Measurements from ENCODE around the gene GLI3. TPM values are rescaled to one million over a fixed set of nuclear protein-coding genes. Genes with fewer than 3 reads are reported as not detected.
"Not testable (repeated sequence)": the region's sequence is repeated elsewhere in the genome, so short reads cannot be mapped to it uniquely, and the experiment has no call there.

GLI3 gene
- total RNA-seq, 1 donor from 2014 or later, result 5.5 TPM

DNA sequence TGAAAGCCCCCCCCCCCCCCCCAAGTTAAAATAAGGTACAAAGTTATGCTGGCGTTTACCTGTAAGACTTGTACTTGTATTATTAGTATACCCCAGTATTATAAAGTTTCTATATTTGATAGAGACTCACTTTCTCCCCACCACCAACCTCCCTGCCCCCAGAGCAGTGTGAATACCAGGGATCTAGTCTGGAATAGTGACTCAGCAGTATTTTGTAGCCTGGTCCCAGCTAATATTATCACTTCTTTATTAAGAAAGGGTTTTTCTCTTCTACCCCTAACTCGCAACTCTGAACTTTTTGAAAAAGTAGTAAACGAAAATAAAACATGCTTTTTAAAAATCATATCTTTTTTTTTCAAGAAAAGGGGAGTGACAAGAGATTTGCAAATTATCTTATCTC, 26.7 kb downstream of the GLI3 start:
- intact Hi-C loops (cut with micrococcal nuclease), result no loop called here

GRCh38 chr7:42209085-42209484, 27.9 kb downstream of the GLI3 start:
- DNase-seq; H3K27me3 ChIP-seq (ENCODE audit: low read depth); H3K4me1 ChIP-seq; H3K4me3 ChIP-seq; H3K9me3 ChIP-seq (replicated peaks); intact Hi-C loops (cut with micrococcal nuclease); H3K27ac ChIP-seq (replicated peaks); H3K36me3 ChIP-seq: not testable (repeated sequence)

More for the DNA sequence above, 26.7 kb downstream of the GLI3 start:
- H3K27ac ChIP-seq (replicated peaks), result no peak overlapping the region
- no peaks in the 10 kb centered on the region for H3K36me3 ChIP-seq
- H3K4me3 ChIP-seq, result no peak overlapping the region
- H3K9me3 ChIP-seq (replicated peaks), result no peaks in the 10 kb centered on the region
- no peak for DNase-seq
- TF ChIP-seq, protein P1, sequence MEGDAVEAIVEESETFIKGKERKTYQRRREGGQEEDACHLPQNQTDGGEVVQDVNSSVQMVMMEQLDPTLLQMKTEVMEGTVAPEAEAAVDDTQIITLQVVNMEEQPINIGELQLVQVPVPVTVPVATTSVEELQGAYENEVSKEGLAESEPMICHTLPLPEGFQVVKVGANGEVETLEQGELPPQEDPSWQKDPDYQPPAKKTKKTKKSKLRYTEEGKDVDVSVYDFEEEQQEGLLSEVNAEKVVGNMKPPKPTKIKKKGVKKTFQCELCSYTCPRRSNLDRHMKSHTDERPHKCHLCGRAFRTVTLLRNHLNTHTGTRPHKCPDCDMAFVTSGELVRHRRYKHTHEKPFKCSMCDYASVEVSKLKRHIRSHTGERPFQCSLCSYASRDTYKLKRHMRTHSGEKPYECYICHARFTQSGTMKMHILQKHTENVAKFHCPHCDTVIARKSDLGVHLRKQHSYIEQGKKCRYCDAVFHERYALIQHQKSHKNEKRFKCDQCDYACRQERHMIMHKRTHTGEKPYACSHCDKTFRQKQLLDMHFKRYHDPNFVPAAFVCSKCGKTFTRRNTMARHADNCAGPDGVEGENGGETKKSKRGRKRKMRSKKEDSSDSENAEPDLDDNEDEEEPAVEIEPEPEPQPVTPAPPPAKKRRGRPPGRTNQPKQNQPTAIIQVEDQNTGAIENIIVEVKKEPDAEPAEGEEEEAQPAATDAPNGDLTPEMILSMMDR (IDR thresholded peaks at IDR 0.05; ENCODE audit: borderline replicate concordance), result no peak
- no peaks in the 10 kb centered on the region for H3K27me3 ChIP-seq (ENCODE audit: low read depth)
- H3K4me1 ChIP-seq, result no peaks in the 10 kb centered on the region

DNA sequence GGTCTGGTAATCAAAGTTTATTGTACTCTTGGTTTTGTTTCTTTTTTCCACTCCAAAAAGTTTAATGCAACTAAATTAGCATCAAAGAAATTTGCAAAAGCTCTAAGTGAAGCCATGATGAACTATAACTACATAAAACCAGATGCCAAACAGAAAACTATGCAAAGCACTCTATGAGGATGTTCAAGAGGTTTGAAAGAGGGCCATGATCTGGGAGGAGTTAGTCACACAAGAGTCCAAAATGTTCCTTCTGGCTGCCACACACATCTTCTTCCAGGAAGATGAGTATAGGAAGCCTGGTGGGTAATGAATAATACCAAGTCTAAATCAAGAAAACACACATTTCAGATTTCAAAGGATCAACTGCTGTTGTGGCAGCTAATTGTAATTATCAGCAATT, 28.4 kb downstream of the GLI3 start:
- DNase-seq, result no peak
- Histone ChIP-seq H3K27ac (replicated peaks) (no peak overlapping the region), H3K4me3 (no peak overlapping the region), H3K27me3 (ENCODE audit: low read depth) (no peaks in the 10 kb centered on the region), H3K9me3 (replicated peaks) (no peaks in the 10 kb centered on the region), H3K36me3 (no peaks in the 10 kb centered on the region), H3K4me1 (no peaks in the 10 kb centered on the region)
- TF ChIP-seq, protein P1 (IDR thresholded peaks at IDR 0.05; ENCODE audit: borderline replicate concordance), result no peak
- intact Hi-C loops (cut with micrococcal nuclease), result no loop called here

- Histone ChIP-seq H3K9me3 (replicated peaks) (no peaks in the 10 kb centered on the region), H3K27me3 (ENCODE audit: low read depth) (no peaks in the 10 kb centered on the region), H3K36me3 (no peaks in the 10 kb centered on the region), H3K27ac (replicated peaks) (no peak overlapping the region), H3K4me1 (no peaks in the 10 kb centered on the region), H3K4me3 (no peak overlapping the region)
- TF ChIP-seq, protein P1 (IDR thresholded peaks at IDR 0.05; ENCODE audit: borderline replicate concordance), result no peak
- no peak for DNase-seq
- intact Hi-C loops (cut with micrococcal nuclease), result no loop called here
Observed at GRCh38 chr7:42207420-42207819, 29.6 kb downstream of the GLI3 start.

DNA sequence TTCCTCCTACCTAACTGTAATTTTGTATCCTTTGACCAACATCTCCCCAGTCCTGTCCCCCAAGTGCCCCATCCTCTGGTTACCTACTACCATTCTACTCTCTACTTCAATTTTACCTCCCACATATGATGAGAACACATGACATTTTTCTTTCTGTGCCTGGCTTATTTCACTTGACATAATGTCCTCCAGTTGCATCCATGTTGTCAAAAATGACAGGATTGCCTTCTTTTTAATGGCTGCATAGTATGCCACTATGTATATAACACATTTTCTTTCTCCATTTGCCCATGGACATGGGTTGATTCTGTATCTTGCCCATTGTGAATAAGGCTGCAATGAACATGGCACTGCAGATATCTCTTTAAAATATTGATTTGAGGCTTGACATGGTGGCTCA, 33.7 kb downstream of the GLI3 start:
- H3K27me3 ChIP-seq (ENCODE audit: low read depth), result no peaks in the 10 kb centered on the region
- H3K36me3 ChIP-seq, result no peaks in the 10 kb centered on the region
- H3K9me3 ChIP-seq (replicated peaks), result no peaks in the 10 kb centered on the region
- TF ChIP-seq, protein P1 (IDR thresholded peaks at IDR 0.05; ENCODE audit: borderline replicate concordance), result no peak
- no peak overlapping the region for H3K27ac ChIP-seq (replicated peaks)
- no peaks in the 10 kb centered on the region for H3K4me1 ChIP-seq
- H3K4me3 ChIP-seq, result no peak overlapping the region
- intact Hi-C loops (cut with micrococcal nuclease), result no loop called here
- DNase-seq, result no peak

DNA sequence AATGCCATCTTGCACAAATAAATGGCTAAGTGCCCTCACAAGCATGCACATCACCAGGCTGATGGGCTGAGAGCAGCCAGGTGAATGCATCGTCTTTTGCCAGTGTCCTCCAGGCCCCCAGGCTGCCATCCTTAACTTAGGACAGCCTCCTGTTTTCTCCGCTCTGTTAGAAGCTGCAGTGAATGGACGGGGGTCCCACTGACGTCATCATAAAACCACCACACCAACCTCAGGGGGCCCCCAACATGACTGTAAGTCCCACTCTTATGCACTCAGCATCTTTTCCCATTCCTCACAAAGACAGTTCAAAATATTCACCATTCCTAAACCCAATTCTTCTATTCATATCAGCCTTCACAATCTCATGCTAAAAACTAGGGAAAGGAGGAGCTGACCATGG, 34.4 kb downstream of the GLI3 start:
- H3K27me3 ChIP-seq (ENCODE audit: low read depth), result no peaks in the 10 kb centered on the region
- no peak overlapping the region for H3K4me3 ChIP-seq
- no peaks in the 10 kb centered on the region for H3K36me3 ChIP-seq
- no peak overlapping the region for H3K27ac ChIP-seq (replicated peaks)
- H3K4me1 ChIP-seq, result no peaks in the 10 kb centered on the region
- DNase-seq, result no peak
- intact Hi-C loops (cut with micrococcal nuclease), result no loop called here
- TF ChIP-seq, protein P1 (IDR thresholded peaks at IDR 0.05; ENCODE audit: borderline replicate concordance), result no peak
- H3K9me3 ChIP-seq (replicated peaks), result no peaks in the 10 kb centered on the region

All from left ventricle myocardium inferior (tissue), 1 donor.